Activated T-helper 9 cell treated with anti-CD3 and anti-CD28 coated beads, Interleukin-2, amount 50 U/mL, for 16 hours (primary cell): Measurements from ENCODE around the gene PCDHGA3.
"Not testable (repeated sequence)": the region's sequence is repeated elsewhere in the genome, so short reads cannot be mapped to it uniquely, and the experiment has no call there.

ENCODE experiments used
- DNase-seq: peaks from one replicate; pipeline ENCODE4 v3.0.0-alpha.2; 2020; ENCODE audit warnings: low read depth

PCDHGA3 gene

GRCh38 chr5:141383345-141383744, 39.7 kb downstream of the PCDHGA3 start:
- no peak for DNase-seq

GRCh38 chr5:141384471-141385267, 41.0 kb downstream of the PCDHGA3 start:
- no peak for DNase-seq

GRCh38 chr5:141387557-141388311, 44.1 kb downstream of the PCDHGA3 start, which contains the start of gene PCDHGB4:
Gene PCDHGB4, plus strand, starts transcription at chr5:141387698. Its CDS starts 187 bp downstream, at chr5:141387885.
- DNase-seq = not testable (repeated sequence)

GRCh38 chr5:141388661-141389060, 45.0 kb downstream of the PCDHGA3 start:
- no peak for DNase-seq

- no peak for DNase-seq
These were observed 45.8 kb downstream of the PCDHGA3 start for GRCh38 chr5:141389153-141390042.

- DNase-seq = no peak
These were observed 49.0 kb downstream of the PCDHGA3 start, which contains the start of gene PCDHGA8 for GRCh38 chr5:141392429-141393198. Gene PCDHGA8, plus strand, starts transcription at chr5:141392633. Its CDS starts 181 bp downstream, at chr5:141392814.

- DNase-seq = no peak
These were observed 49.6 kb downstream of the PCDHGA3 start for GRCh38 chr5:141393267-141393666.

GRCh38 chr5:141394401-141395187, 51.0 kb downstream of the PCDHGA3 start:
- not testable (repeated sequence) for DNase-seq
